ENCODE results near the gene ARHGEF40. TPM values are rescaled to one million over a fixed set of nuclear protein-coding genes. Genes with fewer than 3 reads are reported as not detected.

Gene ARHGEF40
- total RNA-seq, 1 donor from 2014 or later = 1.4 TPM

DNA sequence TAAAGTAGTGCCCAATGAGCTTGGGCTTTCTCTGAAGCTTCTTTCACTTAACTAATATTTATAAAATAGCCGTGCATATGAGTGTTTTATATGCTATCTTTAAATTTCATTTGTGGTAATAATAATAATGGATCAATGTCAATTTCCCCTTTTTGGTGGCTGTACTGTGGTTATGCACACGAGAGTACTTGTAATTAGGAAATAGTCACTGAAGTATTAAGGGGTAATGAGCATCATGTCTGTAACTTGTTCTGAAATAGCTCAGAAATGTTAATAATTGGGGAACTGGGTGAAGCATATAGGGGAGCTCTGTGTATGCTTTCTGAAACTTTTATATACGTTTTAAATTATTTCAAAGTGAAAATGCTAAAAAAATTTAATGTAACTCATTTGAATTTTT, 19.5 kb upstream of the ARHGEF40 start:
- no peaks in the 10 kb centered on the region for H3K36me3 Mint-ChIP-seq (ENCODE audit: low read depth)
- ATAC-seq (ENCODE audit: low read depth) = no peak
- POLR2A ChIA-PET = no interaction called here
- H3K27ac Mint-ChIP-seq = no peak overlapping the region
- H3K4me1 Mint-ChIP-seq = no peaks in the 10 kb centered on the region
- H3K4me3 Mint-ChIP-seq = no peak overlapping the region
- intact Hi-C loops (cut with micrococcal nuclease) = no loop called here
- TF ChIP-seq, protein P1, sequence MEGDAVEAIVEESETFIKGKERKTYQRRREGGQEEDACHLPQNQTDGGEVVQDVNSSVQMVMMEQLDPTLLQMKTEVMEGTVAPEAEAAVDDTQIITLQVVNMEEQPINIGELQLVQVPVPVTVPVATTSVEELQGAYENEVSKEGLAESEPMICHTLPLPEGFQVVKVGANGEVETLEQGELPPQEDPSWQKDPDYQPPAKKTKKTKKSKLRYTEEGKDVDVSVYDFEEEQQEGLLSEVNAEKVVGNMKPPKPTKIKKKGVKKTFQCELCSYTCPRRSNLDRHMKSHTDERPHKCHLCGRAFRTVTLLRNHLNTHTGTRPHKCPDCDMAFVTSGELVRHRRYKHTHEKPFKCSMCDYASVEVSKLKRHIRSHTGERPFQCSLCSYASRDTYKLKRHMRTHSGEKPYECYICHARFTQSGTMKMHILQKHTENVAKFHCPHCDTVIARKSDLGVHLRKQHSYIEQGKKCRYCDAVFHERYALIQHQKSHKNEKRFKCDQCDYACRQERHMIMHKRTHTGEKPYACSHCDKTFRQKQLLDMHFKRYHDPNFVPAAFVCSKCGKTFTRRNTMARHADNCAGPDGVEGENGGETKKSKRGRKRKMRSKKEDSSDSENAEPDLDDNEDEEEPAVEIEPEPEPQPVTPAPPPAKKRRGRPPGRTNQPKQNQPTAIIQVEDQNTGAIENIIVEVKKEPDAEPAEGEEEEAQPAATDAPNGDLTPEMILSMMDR (IDR thresholded peaks at IDR 0.05) = no peak
- CTCF ChIA-PET = interaction anchor here (1.2 kb wide), 1 partner anchor 36 kb away, joined by 3 read pairs; no protein-coding TSS in a partner anchor
- no peaks in the 10 kb centered on the region for H3K9me3 Mint-ChIP-seq
- DNase-seq = no peak
- peaks cover 6% of the 10 kb centered on the region for H3K27me3 Mint-ChIP-seq

DNA sequence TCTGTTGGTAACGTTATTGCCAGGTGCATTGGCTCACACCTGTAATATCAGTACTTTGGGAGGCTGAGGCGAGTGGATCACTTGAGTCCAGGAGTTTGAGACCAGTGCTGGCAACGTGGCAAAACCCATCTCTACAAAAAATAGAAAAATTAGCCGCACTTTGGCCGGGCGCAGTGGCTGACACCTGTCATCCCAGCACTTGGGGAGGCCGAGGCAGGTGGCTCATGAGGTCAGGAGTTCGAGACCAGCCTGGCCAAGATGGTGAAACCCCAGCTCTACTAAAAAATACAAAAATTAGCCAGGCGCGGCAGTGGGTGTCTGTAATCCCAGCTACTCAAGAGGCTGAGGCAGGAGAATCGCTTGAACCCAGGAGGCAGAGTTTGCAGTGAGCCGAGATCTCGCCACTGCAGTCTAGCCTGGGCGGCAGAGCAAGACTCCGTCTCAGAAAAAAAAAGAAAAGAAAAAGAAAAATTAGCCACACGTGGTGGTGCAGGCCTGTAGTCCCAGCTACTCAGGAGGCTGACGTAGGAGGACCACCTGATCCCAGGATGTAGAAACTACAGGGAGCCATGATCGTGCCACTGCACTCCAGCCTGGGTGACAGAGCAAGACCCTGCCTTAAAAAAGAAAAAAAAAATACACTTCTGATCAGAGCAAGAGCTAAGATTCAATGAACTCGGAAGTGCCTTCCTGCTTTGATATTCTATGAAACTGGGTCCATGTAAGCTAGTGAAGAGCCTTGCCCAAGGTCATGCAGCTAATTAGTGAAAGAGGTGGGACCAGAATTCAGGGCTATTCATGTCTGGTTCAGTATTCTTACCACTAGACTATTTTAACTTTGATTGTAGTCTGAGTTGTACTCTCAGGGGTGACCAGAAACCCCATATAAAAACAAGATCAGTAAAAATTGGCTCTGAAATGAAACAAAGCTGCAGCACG, 16.7 kb upstream of the ARHGEF40 start:
- no peaks in the 10 kb centered on the region for H3K4me1 Mint-ChIP-seq
- no peak overlapping the region for H3K4me3 Mint-ChIP-seq
- no peaks in the 10 kb centered on the region for H3K36me3 Mint-ChIP-seq (ENCODE audit: low read depth)
- no peak for DNase-seq
- ChIA-PET POLR2A (no interaction called here), CTCF (no interaction called here)
- H3K27me3 Mint-ChIP-seq = peaks cover 3% of the 10 kb centered on the region
- no peaks in the 10 kb centered on the region for H3K9me3 Mint-ChIP-seq
- intact Hi-C loops (cut with micrococcal nuclease) = no loop called here
- TF ChIP-seq, protein P1 (IDR thresholded peaks at IDR 0.05) = no peak
- ATAC-seq (ENCODE audit: low read depth) = no peak
- H3K27ac Mint-ChIP-seq = no peak overlapping the region

DNA sequence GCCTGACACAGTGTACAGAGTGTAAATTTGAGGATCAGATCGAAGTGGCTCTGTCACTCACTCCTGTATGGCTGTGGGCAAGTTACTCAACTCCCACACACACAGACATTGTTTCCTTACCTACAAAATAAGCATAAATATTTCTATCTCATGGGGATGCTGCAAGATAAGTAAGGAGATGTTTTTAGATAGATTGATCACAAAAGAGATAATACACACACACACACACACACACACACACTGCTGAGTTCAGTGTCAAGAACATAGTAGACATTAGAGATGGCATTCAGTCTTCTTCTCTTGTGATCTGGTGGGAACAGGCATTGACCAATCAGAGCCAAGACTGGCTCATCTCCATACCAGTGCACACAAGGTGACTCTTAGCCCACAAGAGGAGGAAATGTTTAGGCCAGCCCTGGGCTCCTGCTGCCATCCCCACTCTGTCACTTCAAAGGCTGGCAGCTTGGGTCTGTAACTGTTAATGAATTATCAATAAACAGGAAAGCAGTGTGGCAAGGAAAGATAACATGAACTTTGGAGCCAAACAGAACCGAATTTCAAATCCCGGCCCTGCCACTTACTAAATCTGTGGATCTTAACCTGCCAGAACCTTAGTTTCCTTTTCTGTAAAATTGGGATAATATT, 15.9 kb upstream of the ARHGEF40 start:
- no peaks in the 10 kb centered on the region for H3K36me3 Mint-ChIP-seq (ENCODE audit: low read depth)
- no peaks in the 10 kb centered on the region for H3K9me3 Mint-ChIP-seq
- no peak for ATAC-seq (ENCODE audit: low read depth)
- H3K27me3 Mint-ChIP-seq = no peaks in the 10 kb centered on the region
- no peak for DNase-seq
- ChIA-PET CTCF (no interaction called here), POLR2A (no interaction called here)
- H3K4me1 Mint-ChIP-seq = no peaks in the 10 kb centered on the region
- no peak overlapping the region for H3K4me3 Mint-ChIP-seq
- no peak overlapping the region for H3K27ac Mint-ChIP-seq
- TF ChIP-seq, protein P1 (IDR thresholded peaks at IDR 0.05) = no peak
- intact Hi-C loops (cut with micrococcal nuclease) = no loop called here

DNA sequence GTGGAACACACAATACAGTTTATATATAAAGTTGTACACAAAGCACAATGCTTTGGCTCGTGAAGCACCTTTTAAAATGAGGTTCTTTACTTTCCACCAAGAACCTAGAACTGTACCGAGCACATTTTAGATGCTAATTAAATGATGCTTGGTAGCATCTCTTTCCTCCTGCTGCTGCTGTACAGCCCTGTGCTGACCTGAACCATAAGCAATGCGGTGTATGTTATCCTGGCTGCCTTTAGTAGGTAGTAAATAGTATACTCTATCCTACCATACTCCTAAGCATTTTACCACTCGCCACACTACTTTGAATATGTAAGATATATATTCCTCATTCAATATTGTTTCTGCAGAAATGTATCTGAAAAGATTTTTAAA, 15.3 kb upstream of the ARHGEF40 start:
- ATAC-seq (ENCODE audit: low read depth) = no peak
- H3K27ac Mint-ChIP-seq = no peak overlapping the region
- H3K27me3 Mint-ChIP-seq = no peaks in the 10 kb centered on the region

More for the DNA sequence above, 15.3 kb upstream of the ARHGEF40 start:
- ChIA-PET CTCF (no interaction called here), POLR2A (no interaction called here)
- no peaks in the 10 kb centered on the region for H3K36me3 Mint-ChIP-seq (ENCODE audit: low read depth)
- TF ChIP-seq, protein P1 (IDR thresholded peaks at IDR 0.05) = no peak
- no peak overlapping the region for H3K4me3 Mint-ChIP-seq
- H3K9me3 Mint-ChIP-seq = no peaks in the 10 kb centered on the region
- no peaks in the 10 kb centered on the region for H3K4me1 Mint-ChIP-seq
- intact Hi-C loops (cut with micrococcal nuclease) = no loop called here
- no peak for DNase-seq
